HCT116 (cell line): ENCODE measurements around the gene GRIK5.

Experiments used
- ZFX ChIP-seq: fragments of 450-650 bp; IDR thresholded peaks from 2 replicates; pipeline ENCODE4 v1.6.1; 2017
- TF ChIP-seq, protein P1 (sequence below): IDR thresholded peaks from 2 replicates; pipeline ENCODE4 v1.6.1; 2012; ENCODE audit warnings: low read depth

DNA sequence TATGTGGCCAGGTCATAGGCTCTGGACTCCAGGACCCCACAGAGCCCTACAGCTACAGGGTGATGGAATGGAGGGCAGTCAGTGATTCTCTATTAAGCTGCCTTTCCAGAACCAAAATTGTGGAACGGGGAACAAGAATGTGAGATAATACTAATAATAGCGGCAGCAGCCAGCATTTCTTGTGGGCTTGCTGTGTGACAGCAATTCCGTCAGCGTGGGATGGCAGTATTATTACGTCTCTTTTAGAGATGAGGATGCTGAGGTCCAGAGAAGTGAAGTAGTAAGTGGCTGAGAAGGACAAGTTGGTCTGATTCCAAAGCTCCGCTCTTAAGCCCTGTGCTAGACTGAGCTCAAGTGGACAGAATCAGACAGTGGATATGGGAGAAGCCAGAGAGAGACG is 24.4 kb downstream of the GRIK5 start:
- TF ChIP-seq ZFX, result no peak
- TF ChIP-seq, protein P1, sequence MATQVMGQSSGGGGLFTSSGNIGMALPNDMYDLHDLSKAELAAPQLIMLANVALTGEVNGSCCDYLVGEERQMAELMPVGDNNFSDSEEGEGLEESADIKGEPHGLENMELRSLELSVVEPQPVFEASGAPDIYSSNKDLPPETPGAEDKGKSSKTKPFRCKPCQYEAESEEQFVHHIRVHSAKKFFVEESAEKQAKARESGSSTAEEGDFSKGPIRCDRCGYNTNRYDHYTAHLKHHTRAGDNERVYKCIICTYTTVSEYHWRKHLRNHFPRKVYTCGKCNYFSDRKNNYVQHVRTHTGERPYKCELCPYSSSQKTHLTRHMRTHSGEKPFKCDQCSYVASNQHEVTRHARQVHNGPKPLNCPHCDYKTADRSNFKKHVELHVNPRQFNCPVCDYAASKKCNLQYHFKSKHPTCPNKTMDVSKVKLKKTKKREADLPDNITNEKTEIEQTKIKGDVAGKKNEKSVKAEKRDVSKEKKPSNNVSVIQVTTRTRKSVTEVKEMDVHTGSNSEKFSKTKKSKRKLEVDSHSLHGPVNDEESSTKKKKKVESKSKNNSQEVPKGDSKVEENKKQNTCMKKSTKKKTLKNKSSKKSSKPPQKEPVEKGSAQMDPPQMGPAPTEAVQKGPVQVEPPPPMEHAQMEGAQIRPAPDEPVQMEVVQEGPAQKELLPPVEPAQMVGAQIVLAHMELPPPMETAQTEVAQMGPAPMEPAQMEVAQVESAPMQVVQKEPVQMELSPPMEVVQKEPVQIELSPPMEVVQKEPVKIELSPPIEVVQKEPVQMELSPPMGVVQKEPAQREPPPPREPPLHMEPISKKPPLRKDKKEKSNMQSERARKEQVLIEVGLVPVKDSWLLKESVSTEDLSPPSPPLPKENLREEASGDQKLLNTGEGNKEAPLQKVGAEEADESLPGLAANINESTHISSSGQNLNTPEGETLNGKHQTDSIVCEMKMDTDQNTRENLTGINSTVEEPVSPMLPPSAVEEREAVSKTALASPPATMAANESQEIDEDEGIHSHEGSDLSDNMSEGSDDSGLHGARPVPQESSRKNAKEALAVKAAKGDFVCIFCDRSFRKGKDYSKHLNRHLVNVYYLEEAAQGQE, result no peak
